ENCODE results near the gene EHBP1L1.

DNA sequence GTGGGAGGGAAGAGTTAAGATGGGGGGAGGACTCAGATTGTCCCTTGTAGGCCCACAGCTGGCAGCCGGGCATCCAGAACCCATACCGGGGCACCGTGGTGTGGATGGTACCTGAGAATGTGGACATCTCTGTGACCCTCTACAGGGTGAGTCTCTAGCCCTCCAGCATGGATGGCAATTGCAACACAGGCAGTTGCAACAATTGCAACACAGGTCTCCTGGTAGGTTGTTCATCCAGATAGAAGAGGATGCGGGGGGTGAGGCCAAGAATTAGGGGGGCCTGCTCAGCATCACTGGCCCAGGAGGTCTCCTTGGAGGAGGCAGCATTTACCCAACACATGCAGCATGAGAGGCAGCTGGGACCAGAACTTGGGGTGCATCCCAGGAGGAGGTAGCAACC is 3.4 kb downstream of the EHBP1L1 start:
- TF ChIP-seq, protein P1, sequence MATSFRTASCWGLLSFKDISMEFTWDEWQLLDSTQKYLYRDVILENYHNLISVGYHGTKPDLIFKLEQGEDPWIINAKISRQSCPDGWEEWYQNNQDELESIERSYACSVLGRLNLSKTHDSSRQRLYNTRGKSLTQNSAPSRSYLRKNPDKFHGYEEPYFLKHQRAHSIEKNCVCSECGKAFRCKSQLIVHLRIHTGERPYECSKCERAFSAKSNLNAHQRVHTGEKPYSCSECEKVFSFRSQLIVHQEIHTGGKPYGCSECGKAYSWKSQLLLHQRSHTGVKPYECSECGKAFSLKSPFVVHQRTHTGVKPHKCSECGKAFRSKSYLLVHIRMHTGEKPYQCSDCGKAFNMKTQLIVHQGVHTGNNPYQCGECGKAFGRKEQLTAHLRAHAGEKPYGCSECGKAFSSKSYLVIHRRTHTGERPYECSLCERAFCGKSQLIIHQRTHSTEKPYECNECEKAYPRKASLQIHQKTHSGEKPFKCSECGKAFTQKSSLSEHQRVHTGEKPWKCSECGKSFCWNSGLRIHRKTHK (tag by site-specific recombination; IDR thresholded peaks at IDR 0.05): no peak
- TF ChIP-seq, protein P2, sequence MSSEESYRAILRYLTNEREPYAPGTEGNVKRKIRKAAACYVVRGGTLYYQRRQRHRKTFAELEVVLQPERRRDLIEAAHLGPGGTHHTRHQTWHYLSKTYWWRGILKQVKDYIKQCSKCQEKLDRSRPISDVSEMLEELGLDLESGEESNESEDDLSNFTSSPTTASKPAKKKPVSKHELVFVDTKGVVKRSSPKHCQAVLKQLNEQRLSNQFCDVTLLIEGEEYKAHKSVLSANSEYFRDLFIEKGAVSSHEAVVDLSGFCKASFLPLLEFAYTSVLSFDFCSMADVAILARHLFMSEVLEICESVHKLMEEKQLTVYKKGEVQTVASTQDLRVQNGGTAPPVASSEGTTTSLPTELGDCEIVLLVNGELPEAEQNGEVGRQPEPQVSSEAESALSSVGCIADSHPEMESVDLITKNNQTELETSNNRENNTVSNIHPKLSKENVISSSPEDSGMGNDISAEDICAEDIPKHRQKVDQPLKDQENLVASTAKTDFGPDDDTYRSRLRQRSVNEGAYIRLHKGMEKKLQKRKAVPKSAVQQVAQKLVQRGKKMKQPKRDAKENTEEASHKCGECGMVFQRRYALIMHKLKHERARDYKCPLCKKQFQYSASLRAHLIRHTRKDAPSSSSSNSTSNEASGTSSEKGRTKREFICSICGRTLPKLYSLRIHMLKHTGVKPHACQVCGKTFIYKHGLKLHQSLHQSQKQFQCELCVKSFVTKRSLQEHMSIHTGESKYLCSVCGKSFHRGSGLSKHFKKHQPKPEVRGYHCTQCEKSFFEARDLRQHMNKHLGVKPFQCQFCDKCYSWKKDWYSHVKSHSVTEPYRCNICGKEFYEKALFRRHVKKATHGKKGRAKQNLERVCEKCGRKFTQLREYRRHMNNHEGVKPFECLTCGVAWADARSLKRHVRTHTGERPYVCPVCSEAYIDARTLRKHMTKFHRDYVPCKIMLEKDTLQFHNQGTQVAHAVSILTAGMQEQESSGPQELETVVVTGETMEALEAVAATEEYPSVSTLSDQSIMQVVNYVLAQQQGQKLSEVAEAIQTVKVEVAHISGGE (tag by site-specific recombination; conservative IDR thresholded peaks at IDR 0.05; ENCODE audit: low read depth): no peak
- TF ChIP-seq, protein P3, sequence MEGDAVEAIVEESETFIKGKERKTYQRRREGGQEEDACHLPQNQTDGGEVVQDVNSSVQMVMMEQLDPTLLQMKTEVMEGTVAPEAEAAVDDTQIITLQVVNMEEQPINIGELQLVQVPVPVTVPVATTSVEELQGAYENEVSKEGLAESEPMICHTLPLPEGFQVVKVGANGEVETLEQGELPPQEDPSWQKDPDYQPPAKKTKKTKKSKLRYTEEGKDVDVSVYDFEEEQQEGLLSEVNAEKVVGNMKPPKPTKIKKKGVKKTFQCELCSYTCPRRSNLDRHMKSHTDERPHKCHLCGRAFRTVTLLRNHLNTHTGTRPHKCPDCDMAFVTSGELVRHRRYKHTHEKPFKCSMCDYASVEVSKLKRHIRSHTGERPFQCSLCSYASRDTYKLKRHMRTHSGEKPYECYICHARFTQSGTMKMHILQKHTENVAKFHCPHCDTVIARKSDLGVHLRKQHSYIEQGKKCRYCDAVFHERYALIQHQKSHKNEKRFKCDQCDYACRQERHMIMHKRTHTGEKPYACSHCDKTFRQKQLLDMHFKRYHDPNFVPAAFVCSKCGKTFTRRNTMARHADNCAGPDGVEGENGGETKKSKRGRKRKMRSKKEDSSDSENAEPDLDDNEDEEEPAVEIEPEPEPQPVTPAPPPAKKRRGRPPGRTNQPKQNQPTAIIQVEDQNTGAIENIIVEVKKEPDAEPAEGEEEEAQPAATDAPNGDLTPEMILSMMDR (tag by site-specific recombination; IDR thresholded peaks at IDR 0.05): no peak
- TF ChIP-seq ZNF274 (IDR thresholded peaks at IDR 0.05; ENCODE audit: low read length): no peak
- no peak for TF ChIP-seq ZNF274 (tag by site-specific recombination; IDR thresholded peaks at IDR 0.05; ENCODE audit: borderline replicate concordance)
- no peak for TF ChIP-seq KLF10 (tag by site-specific recombination; IDR thresholded peaks at IDR 0.05)
- TF ChIP-seq, protein P4, sequence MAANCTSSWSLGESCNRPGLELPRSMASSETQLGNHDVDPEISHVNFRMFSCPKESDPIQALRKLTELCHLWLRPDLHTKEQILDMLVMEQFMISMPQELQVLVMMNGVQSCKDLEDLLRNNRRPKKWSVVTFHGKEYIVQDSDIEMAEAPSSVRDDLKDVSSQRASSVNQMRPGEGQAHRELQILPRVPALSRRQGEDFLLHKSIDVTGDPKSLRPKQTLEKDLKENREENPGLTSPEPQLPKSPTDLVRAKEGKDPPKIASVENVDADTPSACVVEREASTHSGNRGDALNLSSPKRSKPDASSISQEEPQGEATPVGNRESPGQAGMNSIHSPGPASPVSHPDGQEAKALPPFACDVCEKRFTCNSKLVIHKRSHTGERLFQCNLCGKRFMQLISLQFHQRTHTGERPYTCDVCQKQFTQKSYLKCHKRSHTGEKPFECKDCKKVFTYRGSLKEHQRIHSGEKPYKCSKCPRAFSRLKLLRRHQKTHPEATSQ (tag by site-specific recombination; IDR thresholded peaks at IDR 0.05): no peak
- TF ChIP-seq ZNF24 (tag by site-specific recombination; IDR thresholded peaks at IDR 0.05): no peak
- TF ChIP-seq, protein P5, sequence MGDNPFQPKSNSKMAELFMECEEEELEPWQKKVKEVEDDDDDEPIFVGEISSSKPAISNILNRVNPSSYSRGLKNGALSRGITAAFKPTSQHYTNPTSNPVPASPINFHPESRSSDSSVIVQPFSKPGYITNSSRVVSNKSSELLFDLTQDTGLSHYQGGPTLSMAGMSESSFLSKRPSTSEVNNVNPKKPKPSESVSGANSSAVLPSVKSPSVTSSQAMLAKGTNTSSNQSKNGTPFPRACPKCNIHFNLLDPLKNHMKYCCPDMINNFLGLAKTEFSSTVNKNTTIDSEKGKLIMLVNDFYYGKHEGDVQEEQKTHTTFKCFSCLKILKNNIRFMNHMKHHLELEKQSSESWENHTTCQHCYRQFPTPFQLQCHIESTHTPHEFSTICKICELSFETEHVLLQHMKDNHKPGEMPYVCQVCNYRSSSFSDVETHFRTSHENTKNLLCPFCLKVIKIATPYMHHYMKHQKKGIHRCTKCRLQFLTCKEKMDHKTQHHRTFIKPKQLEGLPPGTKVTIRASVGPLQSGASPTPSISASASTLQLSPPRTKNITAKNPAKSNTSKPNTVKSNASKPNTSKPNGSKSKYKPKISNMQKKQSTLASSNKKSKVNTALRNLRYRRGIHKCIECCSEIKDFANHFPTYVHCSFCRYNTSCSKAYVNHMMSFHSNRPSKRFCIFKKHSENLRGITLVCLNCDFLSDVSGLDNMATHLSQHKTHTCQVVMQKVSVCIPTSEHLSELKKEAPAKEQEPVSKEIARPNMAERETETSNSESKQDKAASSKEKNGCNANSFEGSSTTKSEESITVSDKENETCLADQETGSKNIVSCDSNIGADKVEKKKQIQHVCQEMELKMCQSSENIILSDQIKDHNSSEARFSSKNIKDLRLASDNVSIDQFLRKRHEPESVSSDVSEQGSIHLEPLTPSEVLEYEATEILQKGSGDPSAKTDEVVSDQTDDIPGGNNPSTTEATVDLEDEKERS (tag by site-specific recombination; IDR thresholded peaks at IDR 0.05): no peak
